GM12878 (cell line): Measurements from ENCODE around the gene TMUB2. TPM values are rescaled to one million over a fixed set of nuclear protein-coding genes. Genes with fewer than 3 reads are reported as not detected.
"Not testable (repeated sequence)": the region's sequence is repeated elsewhere in the genome, so short reads cannot be mapped to it uniquely, and the experiment has no call there.

ENCODE experiments used
- ATAC-seq: fragments of 200-7000 bp; cut with Tn5 transposase; 3 replicates; pipeline ENCODE4 v1.9.1; 2020; ENCODE audit warnings: mild to moderate bottlenecking, moderate library complexity
- BruUV-seq: library from RNA; stranded (reverse); fragments of 400-500 nt; replicated peaks from 2 replicates; lab custom pipeline; 2021; lab: Mats Ljungman, UMichigan
- CTCF ChIA-PET: fragments of 300-600 bp; sonication (Branson Sonifier 250); formaldehyde crosslinking; extraction: SDS; loops from one replicate; lab custom pipeline; 2021; ENCODE audit warnings: inconsistent platforms; lab: Yijun Ruan, JAX
- POLR2A ChIA-PET: fragments of 350-600 bp; formaldehyde crosslinking; extraction: SDS; loops from one replicate; lab custom pipeline; 2021; ENCODE audit warnings: inconsistent platforms; lab: Charles Lee
- RAD21 ChIA-PET: fragments of 300-600 bp; sonication (Branson Sonifier 250); formaldehyde crosslinking; loops from one replicate; lab custom pipeline; 2023; ENCODE audit warnings: antibody characterized with exemption; ENCODE audit not compliant: unreplicated experiment; lab: Charles Lee
- SMC1A ChIA-PET: fragments of 300-600 bp; sonication (Branson Sonifier 250); formaldehyde crosslinking; loops from one replicate; lab custom pipeline; 2023; ENCODE audit not compliant: unreplicated experiment, uncharacterized antibody; lab: Charles Lee
- DNase-seq: peaks from one replicate; pipeline ENCODE4 v3.0.0-alpha.2; 2011; ENCODE audit warnings: low read depth, low spot score
- FAIRE-seq: peaks from 3 replicates; lab custom pipeline; 2011; peaks lifted over from hg19 to GRCh38; lab: Jason Lieb, UNC
- H2AFZ ChIP-seq: 2 replicates; pipeline ENCODE4 v1.6.0; 2011; ENCODE audit warnings: low read depth, low read length, control low read depth; ENCODE audit not compliant: control insufficient read depth
- H3K27ac ChIP-seq: 2 replicates; pipeline ENCODE4 v1.5.1; 2011; ENCODE audit warnings: control low read depth; ENCODE audit not compliant: control insufficient read depth, insufficient read depth
- H3K27me3 ChIP-seq, 2 experiments: replicated peaks in 1 of 2; 2 replicates each; pipeline versions ENCODE4 v1.6.0 to v1.6.1; 2011; ENCODE audit warnings: low read length in 1 of 2; ENCODE audit not compliant: control insufficient read depth in 2 of 2, insufficient read depth in 2 of 2
- H3K36me3 ChIP-seq, 2 experiments: 2 replicates each; pipeline ENCODE4 v1.5.1; 2011; ENCODE audit warnings: low read length in 1 of 2; ENCODE audit not compliant: control insufficient read depth in 2 of 2, insufficient read depth in 2 of 2
- H3K4me1 ChIP-seq: 2 replicates; pipeline ENCODE4 v1.6.1; 2011; ENCODE audit warnings: mild to moderate bottlenecking, low read length, moderate library complexity, mixed read lengths; ENCODE audit not compliant: control insufficient read depth, insufficient read depth
- H3K4me2 ChIP-seq: 2 replicates; pipeline ENCODE4 v1.6.0; 2011; ENCODE audit warnings: control low read depth; ENCODE audit not compliant: control insufficient read depth, insufficient read depth
- H3K4me3 ChIP-seq: fragments of 200-600 bp; sonication (generic); 2 replicates; pipeline ENCODE4 v1.5.1; 2016
- H3K79me2 ChIP-seq: 2 replicates; pipeline ENCODE4 v1.6.0; 2011; ENCODE audit warnings: low read length; ENCODE audit not compliant: control insufficient read depth, insufficient read depth
- H3K9ac ChIP-seq: 2 replicates; pipeline ENCODE4 v1.8.0; 2011; ENCODE audit warnings: low read length, control low read depth, mixed read lengths; ENCODE audit not compliant: control insufficient read depth, insufficient read depth
- H3K9me3 ChIP-seq: replicated peaks from 3 replicates; pipeline ENCODE4 v1.5.1; 2011; ENCODE audit warnings: mild to moderate bottlenecking, low read length; ENCODE audit not compliant: control insufficient read depth, insufficient read depth
- H4K20me1 ChIP-seq: 2 replicates; pipeline ENCODE4 v1.6.0; 2011; ENCODE audit not compliant: control insufficient read depth, insufficient read depth
- ATF7 ChIP-seq: fragments of 450-650 bp; IDR thresholded peaks from 2 replicates; pipeline ENCODE4 v1.6.1; 2016; ENCODE audit warnings: low read depth, mild to moderate bottlenecking
- CREB1 ChIP-seq: IDR thresholded peaks from 2 replicates; pipeline ENCODE4 v1.6.1; 2012; ENCODE audit warnings: low read depth, mild to moderate bottlenecking, inconsistent platforms
- RAD21 ChIP-seq: IDR thresholded peaks from 2 replicates; pipeline ENCODE4 v1.6.1; 2011; ENCODE audit warnings: mild to moderate bottlenecking, low read depth, low read length, moderate library complexity; ENCODE audit not compliant: insufficient read depth
- RUNX3 ChIP-seq: IDR thresholded peaks from 2 replicates; pipeline ENCODE4 v1.6.1; 2012; ENCODE audit warnings: low read length, inconsistent platforms
- SUPT20H ChIP-seq: IDR thresholded peaks from 2 replicates; pipeline ENCODE4 v1.6.1; 2011; ENCODE audit warnings: low read depth, mild to moderate bottlenecking, low read length, moderate library complexity, borderline replicate concordance; ENCODE audit not compliant: control insufficient read depth
- WGBS: methylation state at CpG from one replicate; pipeline ENCODE4 v1.1.6; 2016; ENCODE audit warnings: low lambda C conversion rate; ENCODE audit not compliant: insufficient replicate concordance, insufficient coverage; ENCODE audit errors: missing lambda C conversion rate; 5-methylcytosine and 5-hydroxymethylcytosine counted together
- in situ Hi-C: fragments of 300-500 bp; cut with MboI; formaldehyde crosslinking; loops from 9 replicates; pipeline ENCODE4 v1.14.3; 2018; ENCODE audit warnings: mixed read lengths
- intact Hi-C: fragments of 100-400 bp; cut with micrococcal nuclease; formaldehyde crosslinking; loops from one replicate; pipeline ENCODE4 v1.14.2; 2022; ENCODE audit not compliant: unreplicated experiment
- polyA plus RNA-seq, 11 experiments: library from polyadenylated mRNA; depleted of rRNA in 4 of 11; unstranded in 6 of 11; stranded (reverse) in 5 of 11; fragments of >200 nt; fragmentation: Nextera tagmentation in 4 of 11; fragmentation: Illumina TruSeq in 1 of 11; extraction: Ambion mirVana in 4 of 11; extraction: Trizol in 1 of 11; gene quantifications; 1 replicate in 1 of 11; 2 replicates in 10 of 11; pipeline versions ENCODE4 v1.2.1 to v1.2.3, GENCODE V29; 2011 to 2016; ENCODE audit warnings: inconsistent platforms in 2 of 11, missing spikeins in 2 of 11, low read depth in 1 of 11
- total RNA-seq, 4 experiments: library from RNA; depleted of rRNA in 3 of 4; stranded (reverse); fragments of >200 nt in 3 of 4; fragmentation: Illumina TruSeq in 1 of 4; extraction: Trizol in 1 of 4; gene quantifications; 2 replicates each; pipeline versions ENCODE4 v1.2.1 to v1.2.3, GENCODE V29; 2013 to 2021

The TMUB2 gene
- total and polyA plus RNA-seq, 10 of the 15 experiments (the other 5 are each of a cell fraction or from before 2014, with no cell fraction given) = 4.3 to 34.0 (median 20.0) TPM

GRCh38 chr17:44146375-44147346, 40.1 kb upstream of the TMUB2 start:
- Histone ChIP-seq H2AFZ (no peak overlapping the region), H3K36me3 (peaks cover 10 to 13% of the 10 kb centered on the region in 2 experiments), H4K20me1 (no peaks in the 10 kb centered on the region), H3K79me2 (peaks cover 26% of the 10 kb centered on the region), H3K27me3 (no peaks in the 10 kb centered on the region), H3K27ac (no peak overlapping the region; the same call in 1 of the 2 replicates), H3K9me3 (no peaks in the 10 kb centered on the region), H3K9ac (no peak overlapping the region), H3K4me3 (no peak overlapping the region), H3K4me2 (no peak overlapping the region), H3K4me1 (peaks cover 4% of the 10 kb centered on the region; the same call in 1 of the 2 replicates)
- ChIA-PET POLR2A (interaction anchor here (0.6 to 0.9 kb wide), 3 partner anchors 20 to 123 kb away, joined by 3 to 4 read pairs (median 4); no protein-coding TSS in a partner anchor), SMC1A (interaction anchor here (0.5 to 1.1 kb wide), 3 partner anchors 20 to 95 kb away, joined by 3 read pairs; no protein-coding TSS in a partner anchor), CTCF (interaction anchor here (0.7 to 3.8 kb wide), 7 partner anchors 8 to 180 kb away, joined by 3 to 11 read pairs (median 3); partner anchors contain the start of gene HDAC5), RAD21 (interaction anchor here (1.2 to 1.6 kb wide), 2 partner anchors 22 to 202 kb away, joined by 3 to 6 read pairs; no protein-coding TSS in a partner anchor)
- no peak for FAIRE-seq
- no TSS peak for BruUV-seq
- 5% methylated on average over 2 of the region's 2 CpGs for WGBS
- no peak for ATAC-seq
- no peak for DNase-seq
- TF ChIP-seq CREB1 (no peak), ATF7 (peak; percentile 52)
- intact Hi-C loops (no loop called here), in situ Hi-C loops (no loop called here)

DNA sequence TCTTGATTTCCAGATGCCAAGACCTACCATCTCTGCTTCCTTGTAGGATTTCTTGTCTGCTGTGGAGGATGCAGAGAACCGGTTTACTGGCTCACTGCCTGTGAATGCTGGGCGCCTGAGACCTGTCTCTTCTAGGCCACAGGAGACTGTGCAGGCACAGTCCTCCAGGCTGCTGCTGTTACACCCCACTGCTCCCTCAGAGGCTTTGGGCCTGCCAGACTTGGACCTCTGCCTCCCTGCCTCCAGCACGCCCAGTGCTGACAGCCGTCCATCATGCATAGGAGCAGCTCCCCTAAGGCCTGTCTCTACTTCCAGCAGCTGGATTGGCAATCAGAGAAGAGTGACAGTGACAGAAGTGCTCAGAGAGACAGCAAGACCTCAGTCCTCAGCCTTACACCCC, 39.0 kb upstream of the TMUB2 start:
- H4K20me1 ChIP-seq = no peaks in the 10 kb centered on the region
- ATAC-seq (no peak), DNase-seq (no peak), FAIRE-seq (no peak)
- H3K4me3 ChIP-seq = no peak overlapping the region
- in situ Hi-C loops = no loop called here
- no peaks in the 10 kb centered on the region for H3K27me3 ChIP-seq
- H3K79me2 ChIP-seq = peaks cover 16% of the 10 kb centered on the region
- peaks cover 4% of the 10 kb centered on the region; the same call in 1 of the 2 replicates for H3K4me1 ChIP-seq
- no peak overlapping the region for H3K4me2 ChIP-seq
- SMC1A ChIA-PET = interaction anchor here (2.5 kb wide), 1 partner anchor 21 kb away, joined by 8 read pairs; no protein-coding TSS in a partner anchor
- H3K27ac ChIP-seq = no peak overlapping the region
- TF ChIP-seq RUNX3 = no peak
- TF ChIP-seq RAD21 = no peak
- no peak for TF ChIP-seq SUPT20H
- H3K9ac ChIP-seq = no peak overlapping the region
- no peaks in the 10 kb centered on the region for H3K9me3 ChIP-seq
- BruUV-seq = no TSS peak
- H2AFZ ChIP-seq = no peak overlapping the region
- RAD21 ChIA-PET = interaction anchor here (0.7 kb wide), 1 partner anchor 118 kb away, joined by 3 read pairs; no protein-coding TSS in a partner anchor
- intact Hi-C loops = no loop called here
- POLR2A ChIA-PET = interaction anchor here (0.6 to 0.7 kb wide), 2 partner anchors 16 to 686 kb away, joined by 3 read pairs; no protein-coding TSS in a partner anchor
- CTCF ChIA-PET = interaction anchor here (0.6 to 3.8 kb wide), 3 partner anchors 21 to 316 kb away, joined by 3 to 11 read pairs (median 3); no protein-coding TSS in a partner anchor
- peaks cover 10 to 18% of the 10 kb centered on the region in 2 experiments for H3K36me3 ChIP-seq
- 85% methylated on average over 4 of the region's 4 CpGs for WGBS

DNA sequence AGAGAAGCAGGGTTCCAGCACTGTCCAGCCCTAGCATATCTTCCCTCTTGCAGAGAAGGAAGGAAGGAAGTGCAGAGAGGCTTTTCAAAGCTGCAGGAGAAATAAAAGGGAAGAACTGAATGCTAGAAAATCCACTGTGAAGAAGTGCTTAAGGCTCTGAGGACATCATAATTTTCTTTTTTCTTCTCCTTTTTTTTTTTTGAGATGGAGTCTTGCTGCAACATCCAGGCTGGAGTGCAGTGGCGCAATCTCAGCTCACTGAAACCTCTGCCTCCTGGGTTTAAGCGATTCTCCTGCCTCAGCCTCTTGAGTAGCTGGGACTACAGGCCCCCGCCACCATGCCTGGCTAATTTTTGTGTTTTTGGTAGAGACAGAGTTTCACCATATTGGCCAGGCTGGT, 37.7 kb upstream of the TMUB2 start:
- H3K79me2 ChIP-seq, H3K9me3 ChIP-seq, H2AFZ ChIP-seq, ATAC-seq, in situ Hi-C loops, H3K4me3 ChIP-seq, intact Hi-C loops, BruUV-seq, H3K4me2 ChIP-seq, RAD21 ChIA-PET, H4K20me1 ChIP-seq, DNase-seq, FAIRE-seq, H3K4me1 ChIP-seq, H3K9ac ChIP-seq, H3K27ac ChIP-seq, POLR2A ChIA-PET, H3K27me3 ChIP-seq: not testable (repeated sequence)
- H3K36me3 ChIP-seq = peaks cover 11 to 18% of the 10 kb centered on the region in 2 experiments
- CTCF ChIA-PET = interaction anchor here (1.2 to 3.8 kb wide), 3 partner anchors 19 to 50 kb away, joined by 3 to 11 read pairs (median 3); no protein-coding TSS in a partner anchor
- SMC1A ChIA-PET = interaction anchor here (0.9 to 2.5 kb wide), 3 partner anchors 19 to 61 kb away, joined by 3 to 8 read pairs (median 5); no protein-coding TSS in a partner anchor
- WGBS = 100% methylated on average over 2 of the region's 3 CpGs
